Smooth muscle cell (in vitro differentiated cells): ENCODE results near the gene PRIMA1. TPM values are rescaled to one million over a fixed set of nuclear protein-coding genes. Genes with fewer than 3 reads are reported as not detected.

Source experiments
- DNase-seq: peaks from one replicate; lab custom pipeline; 2025; ENCODE audit not compliant: unreplicated experiment; lab: John Stamatoyannopoulos, UW
- H2AFZ ChIP-seq: fragments of 200-600 bp; sonication (generic); 2 replicates; pipeline ENCODE4 v1.6.0; 2016; ENCODE audit warnings: antibody characterized with exemption, low read depth, mild to moderate bottlenecking
- H3F3A ChIP-seq: fragments of 200-600 bp; sonication (generic); 2 replicates; pipeline ENCODE4 v1.6.0; 2017; ENCODE audit warnings: antibody characterized with exemption, low read depth
- H3K27ac ChIP-seq: fragments of 200-600 bp; sonication (generic); 2 replicates; pipeline ENCODE4 v1.5.1; 2016; ENCODE audit warnings: low read depth, mild to moderate bottlenecking
- H3K27me3 ChIP-seq: fragments of 200-600 bp; sonication (generic); 2 replicates; pipeline ENCODE4 v1.6.1; 2016; ENCODE audit warnings: low read depth, mild to moderate bottlenecking
- H3K36me3 ChIP-seq: fragments of 200-600 bp; sonication (generic); 2 replicates; pipeline ENCODE4 v1.5.1; 2016; ENCODE audit warnings: low read depth
- H3K4me1 ChIP-seq: fragments of 200-600 bp; sonication (generic); 2 replicates; pipeline ENCODE4 v1.5.1; 2016; ENCODE audit warnings: low read depth
- H3K4me2 ChIP-seq: fragments of 200-600 bp; sonication (generic); 2 replicates; pipeline ENCODE4 v1.6.0; 2016; ENCODE audit warnings: mild to moderate bottlenecking
- H3K4me3 ChIP-seq: fragments of 200-600 bp; sonication (generic); 2 replicates; pipeline ENCODE4 v1.5.1; 2016; ENCODE audit warnings: mild to moderate bottlenecking
- H3K79me2 ChIP-seq: fragments of 200-600 bp; sonication (generic); 2 replicates; pipeline ENCODE4 v1.6.0; 2016; ENCODE audit warnings: low read depth, mild to moderate bottlenecking
- H3K9ac ChIP-seq: fragments of 200-600 bp; sonication (generic); 2 replicates; pipeline ENCODE4 v1.6.0; 2016; ENCODE audit warnings: low read depth
- H3K9me3 ChIP-seq: fragments of 200-600 bp; sonication (generic); replicated peaks from 2 replicates; pipeline ENCODE4 v1.5.1; 2016; ENCODE audit warnings: low read depth
- H4K20me1 ChIP-seq: fragments of 200-600 bp; sonication (generic); 2 replicates; pipeline ENCODE4 v1.6.0; 2016; ENCODE audit warnings: low read depth
- WGBS: methylation state at CpG from one replicate; pipeline ENCODE4 v1.1.7; 2016; ENCODE audit warnings: low lambda C conversion rate; 5-methylcytosine and 5-hydroxymethylcytosine counted together
- polyA plus RNA-seq: library from polyadenylated mRNA; unstranded; fragments of >200 nt; fragmentation: Nextera tagmentation; extraction: Ambion mirVana; gene quantifications from 2 replicates; pipeline ENCODE4 v1.2.1, GENCODE V29; 2016
- total RNA-seq: library from RNA; depleted of rRNA; stranded (reverse); fragments of >200 nt; gene quantifications from 2 replicates; pipeline ENCODE4 v1.2.3, GENCODE V29; 2014
- TF ChIP-seq, protein P1 (sequence below): fragments of 200-600 bp; sonication (generic); IDR thresholded peaks from 2 replicates; pipeline ENCODE4 v1.5.1; 2017; ENCODE audit warnings: borderline replicate concordance, mild to moderate bottlenecking, antibody characterized with exemption; ENCODE audit not compliant: insufficient read depth, poor library complexity, severe bottlenecking

PRIMA1 gene
- total and polyA plus RNA-seq, 2 experiments from 2014 or later = not detected

DNA sequence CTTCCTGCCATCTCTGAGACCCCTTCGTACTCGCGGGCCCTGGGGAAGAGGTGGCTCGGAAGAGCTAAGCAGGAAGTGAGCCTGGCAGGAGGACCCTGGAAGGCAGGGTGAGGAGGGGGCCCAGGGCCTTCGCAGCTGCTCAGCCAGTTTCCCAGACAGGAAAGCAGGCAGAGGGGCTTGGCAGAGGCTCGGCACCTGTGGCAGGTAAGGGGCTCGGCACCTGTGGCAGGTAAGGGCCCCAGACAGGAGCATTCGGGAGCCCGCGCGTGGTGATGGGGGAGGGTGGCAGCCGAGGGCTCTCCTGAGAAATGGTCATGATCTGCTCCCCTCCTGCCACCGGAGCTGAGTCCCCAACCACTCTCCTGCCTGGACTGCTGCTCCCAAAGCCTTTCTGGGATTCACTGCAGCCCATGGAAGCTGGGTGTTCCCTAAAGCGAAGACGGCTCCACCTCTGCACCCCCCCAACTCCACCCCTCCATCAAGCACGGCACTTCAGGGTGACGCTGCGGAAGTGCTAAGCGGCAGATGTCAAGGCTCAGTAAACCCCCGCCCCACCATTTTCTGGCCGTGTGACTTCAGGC, 63.2 kb downstream of the PRIMA1 start:
- Histone ChIP-seq H3F3A (no peaks in the 10 kb centered on the region), H4K20me1 (no peaks in the 10 kb centered on the region), H3K4me1 (no peaks in the 10 kb centered on the region), H3K27me3 (no peaks in the 10 kb centered on the region), H3K9me3 (no peaks in the 10 kb centered on the region), H3K27ac (no peak overlapping the region), H3K4me3 (no peak overlapping the region), H3K4me2 (no peak overlapping the region), H3K9ac (no peak overlapping the region), H3K79me2 (no peaks in the 10 kb centered on the region), H2AFZ (no peak overlapping the region), H3K36me3 (no peaks in the 10 kb centered on the region)
- WGBS = 86% methylated on average over 21 of the region's 21 CpGs
- TF ChIP-seq, protein P1, sequence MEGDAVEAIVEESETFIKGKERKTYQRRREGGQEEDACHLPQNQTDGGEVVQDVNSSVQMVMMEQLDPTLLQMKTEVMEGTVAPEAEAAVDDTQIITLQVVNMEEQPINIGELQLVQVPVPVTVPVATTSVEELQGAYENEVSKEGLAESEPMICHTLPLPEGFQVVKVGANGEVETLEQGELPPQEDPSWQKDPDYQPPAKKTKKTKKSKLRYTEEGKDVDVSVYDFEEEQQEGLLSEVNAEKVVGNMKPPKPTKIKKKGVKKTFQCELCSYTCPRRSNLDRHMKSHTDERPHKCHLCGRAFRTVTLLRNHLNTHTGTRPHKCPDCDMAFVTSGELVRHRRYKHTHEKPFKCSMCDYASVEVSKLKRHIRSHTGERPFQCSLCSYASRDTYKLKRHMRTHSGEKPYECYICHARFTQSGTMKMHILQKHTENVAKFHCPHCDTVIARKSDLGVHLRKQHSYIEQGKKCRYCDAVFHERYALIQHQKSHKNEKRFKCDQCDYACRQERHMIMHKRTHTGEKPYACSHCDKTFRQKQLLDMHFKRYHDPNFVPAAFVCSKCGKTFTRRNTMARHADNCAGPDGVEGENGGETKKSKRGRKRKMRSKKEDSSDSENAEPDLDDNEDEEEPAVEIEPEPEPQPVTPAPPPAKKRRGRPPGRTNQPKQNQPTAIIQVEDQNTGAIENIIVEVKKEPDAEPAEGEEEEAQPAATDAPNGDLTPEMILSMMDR = no peak
- no peak for DNase-seq

GRCh38 chr14:93723001-93723400, 65.3 kb downstream of the PRIMA1 start:
- Histone ChIP-seq H3K27me3 (no peaks in the 10 kb centered on the region), H3K4me3 (no peak overlapping the region), H3K9me3 (no peaks in the 10 kb centered on the region), H4K20me1 (no peaks in the 10 kb centered on the region), H3K79me2 (no peaks in the 10 kb centered on the region), H3K27ac (no peak overlapping the region), H2AFZ (no peak overlapping the region), H3K9ac (no peak overlapping the region), H3K36me3 (no peaks in the 10 kb centered on the region), H3F3A (no peaks in the 10 kb centered on the region), H3K4me2 (no peak overlapping the region), H3K4me1 (no peaks in the 10 kb centered on the region)
- TF ChIP-seq, protein P1 = no peak
- no peak for DNase-seq
- WGBS = 97% methylated on average over 4 of the region's 4 CpGs

- H3K79me2 ChIP-seq = no peaks in the 10 kb centered on the region
- H3K4me1 ChIP-seq = no peaks in the 10 kb centered on the region
- H3K4me3 ChIP-seq = no peak overlapping the region
- no peak overlapping the region for H2AFZ ChIP-seq
- no peak overlapping the region for H3K9ac ChIP-seq
- no peaks in the 10 kb centered on the region for H3K36me3 ChIP-seq
- H3K27me3 ChIP-seq = no peaks in the 10 kb centered on the region
- WGBS = 93% methylated on average over 13 of the region's 13 CpGs
- no peak overlapping the region for H3K27ac ChIP-seq
- no peak for DNase-seq
- TF ChIP-seq, protein P1 = no peak
- H3K4me2 ChIP-seq = no peak overlapping the region
- H3K9me3 ChIP-seq = no peaks in the 10 kb centered on the region
- no peaks in the 10 kb centered on the region for H3F3A ChIP-seq
- no peaks in the 10 kb centered on the region for H4K20me1 ChIP-seq
Observed at GRCh38 chr14:93720981-93721483, 67.3 kb downstream of the PRIMA1 start.
